ENCODE data around the gene FRMD1. TPM values are rescaled to one million over a fixed set of nuclear protein-coding genes. Genes with fewer than 3 reads are reported as not detected.

The FRMD1 gene
- total RNA-seq, 4 donors from 2014 or later, result 0.04 to 0.12 TPM; not detected in 2

GRCh38 chr6:168101590-168102314, 22.7 kb upstream of the FRMD1 start:
- Histone ChIP-seq H3K9me3 (no peaks in the 10 kb centered on the region), H3K4me3 (no peak overlapping the region), H3K36me3 (no peaks in the 10 kb centered on the region), H3K27me3 (peaks cover 24 to 42% (median 33%) of the 10 kb centered on the region in 3 donors), H3K4me1 (no peaks in the 10 kb centered on the region), H3K27ac (no peak overlapping the region)
- no peak for DNase-seq
- intact Hi-C loops (cut with DNase I; ENCODE audit: low total_unique reads) (no loop called here), in situ Hi-C loops (cut with MboI; ENCODE audit: low sequenced_read_pairs in 4 of 4) (loop anchor here in 1 of 4 donors (25.0 kb wide), 1 partner anchor 189 kb away; no protein-coding TSS in a partner anchor)
- TF ChIP-seq POLR2A (IDR thresholded peaks at IDR 0.05) (no peak), CTCF (IDR thresholded peaks at IDR 0.05 in 4 of 5, conservative IDR thresholded peaks at IDR 0.05 in 1 of 5) (no peak)
- ATAC-seq, result no peak

GRCh38 chr6:168100803-168101589, 22.0 kb upstream of the FRMD1 start:
- DNase-seq (no peak), ATAC-seq (no peak)
- peaks cover 24 to 42% (median 30%) of the 10 kb centered on the region in 3 donors for H3K27me3 ChIP-seq
- no peak overlapping the region for H3K27ac ChIP-seq
- H3K4me1 ChIP-seq, result no peaks in the 10 kb centered on the region
- no peaks in the 10 kb centered on the region for H3K9me3 ChIP-seq
- in situ Hi-C loops (cut with MboI; ENCODE audit: low sequenced_read_pairs in 4 of 4) (loop anchor here in 1 of 4 donors (25.0 kb wide), 1 partner anchor 189 kb away; no protein-coding TSS in a partner anchor), intact Hi-C loops (cut with DNase I; ENCODE audit: low total_unique reads) (no loop called here)
- TF ChIP-seq CTCF (IDR thresholded peaks at IDR 0.05 in 4 of 5, conservative IDR thresholded peaks at IDR 0.05 in 1 of 5) (no peak), POLR2A (IDR thresholded peaks at IDR 0.05) (no peak)
- H3K36me3 ChIP-seq, result no peaks in the 10 kb centered on the region
- no peak overlapping the region for H3K4me3 ChIP-seq

GRCh38 chr6:168100011-168100802, 21.2 kb upstream of the FRMD1 start:
- ATAC-seq, result no peak
- Histone ChIP-seq H3K27me3 (peaks cover 24 to 42% (median 30%) of the 10 kb centered on the region in 3 donors), H3K9me3 (no peaks in the 10 kb centered on the region), H3K36me3 (no peaks in the 10 kb centered on the region), H3K27ac (no peak overlapping the region), H3K4me3 (no peak overlapping the region), H3K4me1 (no peaks in the 10 kb centered on the region)
- intact Hi-C loops (cut with DNase I; ENCODE audit: low total_unique reads), result no loop called here
- in situ Hi-C loops (cut with MboI; ENCODE audit: low sequenced_read_pairs in 4 of 4), result loop anchor here in 1 of 4 donors (25.0 kb wide), 1 partner anchor 188 kb away; no protein-coding TSS in a partner anchor
- TF ChIP-seq CTCF (IDR thresholded peaks at IDR 0.05 in 4 of 5, conservative IDR thresholded peaks at IDR 0.05 in 1 of 5) (no peak), POLR2A (IDR thresholded peaks at IDR 0.05) (no peak)
- no peak for DNase-seq

GRCh38 chr6:168099201-168100010, 20.4 kb upstream of the FRMD1 start:
- H3K4me3 ChIP-seq, result no peak overlapping the region
- no peak for TF ChIP-seq POLR2A (IDR thresholded peaks at IDR 0.05)
- TF ChIP-seq CTCF (IDR thresholded peaks at IDR 0.05 in 4 of 5, conservative IDR thresholded peaks at IDR 0.05 in 1 of 5), result no peak
- no peaks in the 10 kb centered on the region for H3K9me3 ChIP-seq
- no peaks in the 10 kb centered on the region for H3K4me1 ChIP-seq
- in situ Hi-C loops (cut with MboI; ENCODE audit: low sequenced_read_pairs in 4 of 4), result loop anchor here in 1 of 4 donors (25.0 kb wide), 1 partner anchor 187 kb away; no protein-coding TSS in a partner anchor
- DNase-seq, result no peak
- no peak for ATAC-seq
- intact Hi-C loops (cut with DNase I; ENCODE audit: low total_unique reads), result no loop called here
- H3K27ac ChIP-seq, result no peak overlapping the region
- H3K36me3 ChIP-seq, result no peaks in the 10 kb centered on the region
- peaks cover 24 to 39% (median 26%) of the 10 kb centered on the region in 3 donors for H3K27me3 ChIP-seq

Measured in gastrocnemius medialis (tissue), 4 donors.